GM10248 (cell line): ENCODE results near the gene TNS1.

ENCODE experiments used
- CTCF ChIA-PET: fragments of 300-600 bp; sonication (Branson Sonifier 250); formaldehyde crosslinking; extraction: SDS; loops from one replicate; lab custom pipeline; 2021; ENCODE audit warnings: antibody characterized with exemption; lab: Yijun Ruan, JAX
- POLR2A ChIA-PET: fragments of 350-650 bp; sonication (Branson Sonifier 250); formaldehyde crosslinking; extraction: SDS; loops from one replicate; lab custom pipeline; 2020; ENCODE audit warnings: antibody characterized with exemption; lab: Yijun Ruan, JAX
- DNase-seq: peaks from one replicate; pipeline ENCODE4 v3.0.0; 2012; ENCODE audit errors: extremely low spot score
- TF ChIP-seq, protein P1 (sequence below): IDR thresholded peaks from 2 replicates; pipeline ENCODE4 v1.5.1; 2012; ENCODE audit warnings: mild to moderate bottlenecking, low read depth; ENCODE audit errors: extremely low read depth, missing control alignments, control extremely low read depth

TNS1 gene

DNA sequence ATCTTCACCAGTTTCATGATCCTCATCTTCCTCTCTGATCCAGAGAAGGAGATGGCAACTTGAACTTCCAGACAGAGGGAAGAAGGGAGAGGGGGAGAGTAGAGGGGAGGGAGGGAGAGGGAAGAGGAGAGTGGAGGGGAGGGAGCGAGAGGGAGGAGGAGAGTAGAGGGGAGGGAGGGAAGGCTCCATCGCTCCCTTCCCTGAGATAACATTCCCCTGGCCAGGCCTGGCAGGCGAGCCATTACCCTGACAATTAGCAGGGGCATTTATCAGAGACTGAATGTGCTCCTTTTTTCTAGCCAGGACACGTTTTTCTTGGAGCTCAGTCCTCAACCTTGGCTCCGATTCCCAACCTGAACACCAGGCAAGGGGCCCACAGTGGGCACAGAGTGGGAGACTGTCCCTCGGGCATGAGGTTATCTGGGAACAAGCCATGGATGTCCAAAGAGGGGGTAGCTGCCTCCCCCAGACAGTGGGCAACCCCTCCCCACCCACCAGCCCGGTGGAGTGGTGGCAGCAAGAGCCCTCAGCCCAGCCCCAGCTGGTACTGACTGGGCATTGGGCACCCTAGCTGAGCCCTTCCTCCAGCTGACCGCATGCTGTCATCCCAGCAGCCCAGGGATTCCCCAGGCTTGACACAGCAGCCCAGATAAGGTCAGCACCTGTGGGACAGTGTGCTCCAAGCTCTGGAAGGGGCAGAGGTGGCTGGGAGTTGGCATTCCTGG lies 81.8 kb downstream of the TNS1 start:
- CTCF ChIA-PET = interaction anchor here (1.2 kb wide), 1 partner anchor 136 kb away, joined by 3 read pairs; no protein-coding TSS in a partner anchor
- POLR2A ChIA-PET = no interaction called here
- DNase-seq = no peak
- TF ChIP-seq, protein P1, sequence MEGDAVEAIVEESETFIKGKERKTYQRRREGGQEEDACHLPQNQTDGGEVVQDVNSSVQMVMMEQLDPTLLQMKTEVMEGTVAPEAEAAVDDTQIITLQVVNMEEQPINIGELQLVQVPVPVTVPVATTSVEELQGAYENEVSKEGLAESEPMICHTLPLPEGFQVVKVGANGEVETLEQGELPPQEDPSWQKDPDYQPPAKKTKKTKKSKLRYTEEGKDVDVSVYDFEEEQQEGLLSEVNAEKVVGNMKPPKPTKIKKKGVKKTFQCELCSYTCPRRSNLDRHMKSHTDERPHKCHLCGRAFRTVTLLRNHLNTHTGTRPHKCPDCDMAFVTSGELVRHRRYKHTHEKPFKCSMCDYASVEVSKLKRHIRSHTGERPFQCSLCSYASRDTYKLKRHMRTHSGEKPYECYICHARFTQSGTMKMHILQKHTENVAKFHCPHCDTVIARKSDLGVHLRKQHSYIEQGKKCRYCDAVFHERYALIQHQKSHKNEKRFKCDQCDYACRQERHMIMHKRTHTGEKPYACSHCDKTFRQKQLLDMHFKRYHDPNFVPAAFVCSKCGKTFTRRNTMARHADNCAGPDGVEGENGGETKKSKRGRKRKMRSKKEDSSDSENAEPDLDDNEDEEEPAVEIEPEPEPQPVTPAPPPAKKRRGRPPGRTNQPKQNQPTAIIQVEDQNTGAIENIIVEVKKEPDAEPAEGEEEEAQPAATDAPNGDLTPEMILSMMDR = no peak

DNA sequence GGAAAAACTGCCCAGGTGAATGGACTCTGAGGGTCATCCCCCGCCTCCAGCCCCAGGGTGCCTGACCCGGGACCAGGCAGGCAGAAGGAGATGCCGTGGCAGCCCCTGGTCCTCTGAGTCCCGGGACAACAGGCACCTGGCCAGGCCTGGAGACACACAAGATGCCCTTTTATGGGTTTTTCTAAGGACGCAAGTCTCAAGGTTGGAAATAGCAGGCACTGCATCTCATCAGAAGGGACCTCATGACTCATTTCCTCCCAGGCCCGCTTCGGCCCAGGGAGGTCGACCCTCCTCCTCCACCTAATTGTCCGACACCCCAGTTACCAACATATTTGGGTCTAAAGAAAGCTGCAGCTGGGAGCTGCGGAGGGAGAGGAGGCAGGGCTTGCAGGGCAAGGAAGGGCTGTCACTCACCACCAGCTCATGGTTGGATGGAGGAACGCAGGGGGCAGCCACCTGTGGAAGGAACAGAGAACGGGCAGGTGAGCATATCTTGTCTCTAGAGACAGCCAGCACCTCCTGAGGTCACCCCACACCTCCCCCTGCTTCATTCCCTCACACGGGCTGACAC lies 82.9 kb downstream of the TNS1 start:
- no peak for DNase-seq
- ChIA-PET CTCF (interaction anchor here (1.2 kb wide), 1 partner anchor 134 kb away, joined by 3 read pairs; no protein-coding TSS in a partner anchor), POLR2A (no interaction called here)
- TF ChIP-seq, protein P1 = no peak

DNA sequence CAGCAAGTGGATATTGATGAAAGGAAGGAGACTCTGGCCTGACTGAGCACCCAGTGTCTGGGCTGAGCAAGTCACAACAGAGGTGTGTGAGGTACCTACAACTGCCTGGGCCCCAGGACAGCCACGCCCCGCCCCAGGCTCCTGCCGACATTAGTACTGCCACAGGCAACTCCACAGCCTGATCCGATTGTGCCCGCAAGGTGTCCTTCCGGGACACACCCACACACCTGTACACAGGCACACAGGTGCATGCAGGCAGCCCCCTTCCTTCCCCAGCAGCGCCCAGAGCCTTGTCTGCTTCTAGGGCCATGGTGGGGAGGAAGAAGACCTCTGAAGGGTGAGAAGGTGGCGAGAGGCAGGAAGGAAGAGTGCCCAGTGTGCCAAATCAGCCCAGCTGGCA lies 83.6 kb downstream of the TNS1 start:
- POLR2A ChIA-PET = no interaction called here
- no peak for DNase-seq
- CTCF ChIA-PET = no interaction called here
- TF ChIP-seq, protein P1 = no peak

DNA sequence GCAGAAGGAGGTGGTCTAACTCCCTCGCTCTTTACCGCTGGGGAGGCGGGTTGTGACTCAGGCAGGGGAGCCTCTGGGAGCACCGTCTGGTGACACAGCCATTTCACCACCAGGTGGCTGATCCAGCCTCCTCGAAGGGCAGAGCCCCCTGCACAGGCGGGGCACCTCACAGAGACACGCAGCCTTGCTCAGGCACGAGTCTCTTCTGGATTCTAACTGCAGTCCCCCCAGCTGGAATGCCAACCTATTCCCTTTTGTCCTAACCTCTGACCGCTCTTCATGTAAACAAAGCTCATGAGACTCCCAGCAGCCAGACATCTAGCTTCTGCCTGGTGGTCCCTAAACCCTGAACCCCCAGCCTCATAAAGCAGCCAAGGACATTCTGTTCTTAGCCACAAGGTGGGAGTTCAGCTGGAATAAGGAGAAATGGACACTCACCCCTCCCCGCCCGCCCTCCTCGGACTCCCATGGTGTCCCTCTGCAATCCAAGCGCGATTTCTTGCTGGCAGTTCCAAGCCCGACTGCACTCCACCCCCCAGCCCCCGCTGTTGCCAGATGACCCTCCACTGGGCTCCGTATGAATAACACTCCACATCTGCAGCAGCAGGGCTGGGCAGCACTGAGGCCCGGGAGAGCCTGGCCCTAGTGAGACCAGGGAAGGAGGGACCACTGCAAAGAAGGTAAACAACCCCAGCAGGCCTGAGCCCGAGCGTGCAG lies 84.3 kb downstream of the TNS1 start:
- no peak for DNase-seq
- CTCF ChIA-PET = interaction anchor here (0.7 to 1.0 kb wide), 2 partner anchors 31 to 132 kb away, joined by 3 read pairs; no protein-coding TSS in a partner anchor
- POLR2A ChIA-PET = no interaction called here
- TF ChIP-seq, protein P1 = no peak

DNA sequence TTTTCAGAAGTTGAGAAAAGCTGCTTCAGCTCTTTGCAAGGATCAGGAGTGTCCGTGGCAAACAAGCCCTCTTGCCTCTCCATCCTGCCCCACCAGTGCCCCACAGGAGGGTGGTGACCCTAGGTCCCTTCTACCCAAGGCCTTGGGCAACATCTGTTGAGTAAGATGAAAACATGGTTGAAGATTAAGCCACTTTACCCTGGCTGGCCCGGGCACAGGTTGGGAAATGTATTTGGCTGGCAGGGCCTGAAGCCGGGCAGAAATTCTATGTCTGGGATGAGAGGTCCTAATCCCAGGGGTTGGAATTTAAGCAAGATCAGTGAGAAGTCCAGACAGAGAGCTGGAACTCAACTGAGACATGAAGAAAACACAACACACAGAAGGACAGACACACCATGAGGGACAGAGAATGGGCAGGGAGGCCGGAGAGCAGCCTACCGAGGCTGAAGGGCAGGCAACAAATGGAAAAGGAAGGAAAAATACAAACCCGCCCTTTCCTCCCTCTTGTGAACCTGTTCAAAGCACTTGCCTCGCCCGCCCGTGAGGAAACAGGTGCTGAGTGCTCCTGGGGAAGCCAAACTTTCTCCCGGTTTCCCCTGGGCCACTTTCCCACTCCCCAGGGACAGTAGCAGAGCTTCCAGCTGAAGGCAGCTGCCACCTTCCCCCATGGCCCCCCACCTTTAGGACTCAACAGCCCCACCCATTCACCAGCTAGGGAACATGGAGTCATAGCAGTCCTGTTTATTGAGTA lies 86.1 kb downstream of the TNS1 start:
- CTCF ChIA-PET = interaction anchor here (1.1 kb wide), 1 partner anchor 40 kb away, joined by 4 read pairs; no protein-coding TSS in a partner anchor
- no peak for DNase-seq
- TF ChIP-seq, protein P1 = no peak
- POLR2A ChIA-PET = no interaction called here

DNA sequence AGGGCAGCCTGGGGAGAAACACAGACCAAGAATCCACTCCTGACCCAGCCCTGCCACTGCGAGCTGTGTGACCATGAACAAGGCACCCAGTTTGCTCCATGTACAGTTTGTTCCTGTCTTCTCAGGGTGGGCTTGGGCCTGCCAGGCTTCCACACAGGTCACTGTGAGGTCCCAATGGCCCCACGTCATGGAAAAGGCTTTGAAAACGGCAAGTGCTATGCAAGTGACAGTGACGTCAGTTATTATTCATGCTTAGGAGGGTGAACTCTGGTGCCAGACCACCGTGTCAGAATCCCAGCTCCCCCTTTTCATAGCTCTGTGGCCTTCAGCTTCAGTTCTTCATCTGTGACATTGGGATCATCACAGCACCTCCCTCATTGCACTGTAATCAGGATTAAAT lies 87.1 kb downstream of the TNS1 start:
- no peak for DNase-seq
- POLR2A ChIA-PET = no interaction called here
- TF ChIP-seq, protein P1 = no peak
- CTCF ChIA-PET = interaction anchor here (1.1 kb wide), 1 partner anchor 39 kb away, joined by 4 read pairs; no protein-coding TSS in a partner anchor
